ENCODE results near the gene RHD.
"Not testable (repeated sequence)": the region's sequence is repeated elsewhere in the genome, so short reads cannot be mapped to it uniquely, and the experiment has no call there.

Gene RHD

DNA sequence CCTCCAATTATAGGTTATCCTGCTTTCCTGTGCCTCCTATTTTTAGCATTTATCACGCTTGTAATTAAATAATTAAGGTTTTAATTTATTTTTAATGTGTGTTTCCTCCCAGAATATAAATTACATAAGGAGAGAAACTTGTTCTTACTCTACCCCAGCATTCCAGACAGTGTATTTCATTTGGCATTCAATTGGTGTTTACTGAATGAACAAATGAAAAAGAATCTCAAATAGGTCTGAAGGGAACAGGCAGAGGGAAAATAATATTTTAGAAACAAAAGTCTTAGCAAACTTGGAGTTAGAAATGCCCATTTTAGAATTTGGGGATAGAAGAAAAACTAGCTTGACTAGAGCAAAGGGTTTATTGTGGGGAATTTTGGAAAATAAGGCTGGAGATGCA, 15.1 kb upstream of the RHD start:
- no peak for DNase-seq (ENCODE audit: low read depth)

DNA sequence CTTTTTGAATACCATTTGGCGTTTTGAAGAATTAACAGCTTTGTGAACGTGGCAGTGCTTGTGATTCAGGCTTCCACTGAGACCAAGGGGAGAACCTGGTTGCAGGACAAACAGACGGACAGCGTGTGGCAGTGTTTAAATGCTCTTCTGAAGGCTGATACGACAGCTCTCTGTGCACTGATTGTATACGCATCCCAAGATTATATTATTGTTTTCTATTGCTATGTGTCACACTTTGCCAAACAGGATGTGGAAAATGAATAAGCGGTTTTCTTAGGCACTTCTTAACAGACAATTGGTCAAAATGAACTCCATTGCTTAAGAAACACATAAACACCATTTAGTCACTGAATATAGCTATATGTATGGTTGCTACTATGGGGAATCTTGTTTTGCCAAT, 12.5 kb upstream of the RHD start:
- not testable (repeated sequence) for DNase-seq (ENCODE audit: low read depth)

DNA sequence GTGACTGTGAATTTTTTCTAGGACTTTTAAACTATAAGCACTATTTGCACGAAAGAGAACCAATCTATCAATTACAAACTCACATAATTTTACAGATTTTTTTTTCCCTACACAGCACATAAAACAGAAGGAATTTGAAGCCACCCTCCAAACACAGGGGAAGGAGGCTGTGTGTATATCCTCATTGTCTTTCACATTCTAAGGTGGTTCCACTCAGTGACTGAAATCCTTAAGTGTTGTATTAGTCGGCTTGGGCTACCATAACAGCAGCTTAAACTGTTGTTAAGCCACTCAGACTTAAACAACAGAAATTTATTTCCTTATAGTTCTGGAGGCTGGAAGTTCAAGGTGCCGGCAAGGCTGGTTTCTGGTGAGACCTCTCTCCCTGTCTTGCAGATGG, 12.0 kb upstream of the RHD start:
- not testable (repeated sequence) for DNase-seq (ENCODE audit: low read depth)

DNA sequence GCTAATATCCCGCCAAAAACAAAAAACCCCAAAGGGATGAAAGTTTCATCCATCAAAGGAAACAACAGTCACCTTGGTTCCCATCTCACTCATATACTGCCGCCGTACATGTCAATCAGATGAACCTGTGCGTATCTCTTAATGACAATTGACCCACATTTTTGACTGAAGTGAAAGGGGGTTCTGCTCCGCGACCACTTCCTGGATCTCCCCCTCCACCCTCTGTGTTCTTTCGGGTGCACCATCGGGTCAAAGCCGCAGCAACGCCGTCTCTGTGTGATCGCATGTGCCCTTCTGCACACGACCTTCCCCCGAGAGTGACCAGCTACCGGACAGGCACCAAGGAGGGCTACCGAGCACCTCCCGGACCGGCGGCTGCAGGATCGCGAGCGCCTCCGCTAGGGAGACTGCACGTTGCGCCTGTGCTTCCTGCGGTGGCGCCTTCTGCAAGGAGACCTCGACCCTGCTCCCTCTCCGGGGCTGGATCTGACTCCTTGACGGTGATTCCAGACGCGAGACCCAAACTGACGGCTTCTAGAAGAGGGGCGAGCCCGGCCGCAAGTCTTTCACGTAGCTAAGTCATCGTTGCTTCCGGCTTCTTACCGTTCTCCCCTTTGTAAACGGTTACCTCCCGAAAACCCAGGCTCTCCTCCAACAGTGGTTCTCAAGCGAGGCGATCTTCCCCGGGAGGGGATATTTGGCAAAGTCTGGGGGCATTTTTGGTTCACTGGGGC, 5.6 kb upstream of the RHD start:
- DNase-seq (ENCODE audit: low read depth), result not testable (repeated sequence)

DNA sequence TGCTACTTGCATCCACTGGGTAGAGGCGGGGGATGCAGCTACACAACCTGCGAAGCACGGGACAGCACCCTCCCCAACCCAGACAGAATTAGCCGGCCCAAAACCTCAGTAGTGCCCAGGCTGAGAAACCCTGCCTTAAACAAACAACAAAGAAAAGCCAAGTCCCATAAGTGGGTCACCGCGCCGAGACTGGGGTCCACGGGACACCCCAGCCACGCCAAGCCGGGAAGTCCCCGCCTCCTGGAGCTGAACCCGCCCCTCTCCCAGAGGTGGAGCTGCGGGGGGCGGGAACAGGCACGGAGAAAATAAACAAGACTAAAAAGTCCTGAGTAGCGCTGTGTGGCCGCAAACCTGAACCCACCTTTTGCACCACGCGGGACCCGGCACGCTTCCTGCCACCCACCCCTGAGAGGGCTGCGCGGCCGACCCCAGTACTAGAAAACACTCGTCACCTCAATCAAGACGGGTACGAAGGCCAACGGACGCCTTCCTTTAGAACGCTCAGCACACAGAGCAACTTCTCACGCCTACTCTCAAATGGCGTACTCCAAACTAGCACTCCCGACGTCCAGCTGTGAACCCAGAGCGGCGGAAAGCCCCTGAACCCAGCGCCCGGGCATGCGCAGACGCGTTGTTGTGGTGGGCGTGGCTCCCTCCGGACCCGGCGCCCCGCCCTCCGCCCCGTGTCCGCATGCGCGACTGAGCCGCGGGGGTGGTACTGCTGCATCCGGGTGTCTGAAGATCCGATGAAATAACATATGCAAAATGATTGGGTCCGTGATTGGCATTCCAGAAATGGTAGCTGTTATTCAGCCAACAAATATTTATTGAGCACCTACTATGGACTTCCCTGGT, 4.8 kb upstream of the RHD start:
- peak; percentile 90 for DNase-seq (ENCODE audit: low read depth)

DNA sequence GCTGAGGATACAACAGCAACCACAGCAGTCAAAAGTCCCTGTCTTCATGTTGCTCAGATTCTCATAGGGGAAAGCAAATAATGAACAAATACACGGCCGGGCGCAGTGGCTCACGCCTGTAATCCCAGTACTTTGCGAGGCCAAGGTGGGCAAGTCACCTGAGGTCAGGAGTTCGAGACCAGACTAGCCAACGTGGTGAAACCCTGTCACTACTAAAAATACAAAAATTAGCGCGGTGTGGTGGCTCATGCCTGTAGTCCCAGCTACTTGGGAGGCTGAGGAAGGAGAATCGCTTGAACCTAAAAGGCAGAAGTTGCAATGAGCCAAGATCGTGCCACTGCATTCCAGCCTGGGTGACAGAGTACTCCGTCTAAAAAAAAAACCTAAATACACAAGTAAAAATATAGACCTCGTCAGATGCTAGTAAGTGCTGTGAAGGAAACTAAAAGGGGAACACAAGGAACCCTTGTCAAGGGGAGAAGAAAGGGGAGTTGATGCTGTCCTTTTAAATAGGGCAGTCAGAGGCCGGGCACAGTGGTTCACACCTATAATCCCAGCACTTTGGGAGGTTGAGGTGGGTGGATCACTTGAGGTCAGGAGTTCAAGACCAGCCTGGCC, 4.1 kb upstream of the RHD start:
- not testable (repeated sequence) for DNase-seq (ENCODE audit: low read depth)

DNA sequence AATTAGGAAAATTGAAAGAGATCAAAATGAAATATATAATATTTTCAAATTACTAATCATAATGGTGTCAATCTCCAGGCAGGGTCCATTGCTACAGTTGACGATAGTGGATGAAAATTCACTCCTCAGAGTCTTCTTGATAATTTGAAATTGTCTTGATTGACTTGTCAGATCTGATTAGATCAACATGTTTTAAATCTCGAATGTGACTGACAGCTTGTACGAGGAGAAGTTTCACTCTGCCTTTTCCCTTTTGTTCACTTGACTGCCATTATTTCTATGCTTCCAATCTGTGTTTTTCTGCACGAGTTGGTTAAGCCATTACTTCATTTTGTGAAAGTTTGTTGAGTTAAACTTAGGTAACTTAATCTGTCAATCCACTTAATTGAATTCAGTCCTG, 3.3 kb downstream of the RHD start:
- not testable (repeated sequence) for DNase-seq (ENCODE audit: low read depth)

DNA sequence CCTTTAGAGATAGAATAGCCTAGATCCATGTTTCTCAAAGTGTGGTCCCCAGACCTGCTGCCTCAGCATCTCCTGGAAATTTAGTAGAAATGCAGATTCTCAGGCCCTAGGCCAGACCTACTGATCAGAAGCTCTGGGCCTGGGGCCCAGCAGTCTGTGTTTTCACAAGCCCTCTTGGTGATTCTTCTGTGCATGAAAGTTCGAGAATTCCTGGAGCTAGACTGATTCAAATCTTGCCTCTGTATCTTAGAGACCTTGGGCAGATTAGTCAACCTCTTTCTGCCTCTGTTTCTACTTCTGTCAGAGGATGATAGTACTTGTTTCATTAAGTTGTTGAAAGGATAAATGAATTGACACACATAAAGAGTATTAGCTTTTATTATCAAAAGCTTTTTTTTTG, 5.0 kb downstream of the RHD start:
- DNase-seq (ENCODE audit: low read depth), result not testable (repeated sequence)

- DNase-seq (ENCODE audit: low read depth), result not testable (repeated sequence)
Observed at GRCh38 chr1:25278358-25278757, 6.0 kb downstream of the RHD start.

GRCh38 chr1:25278790-25279189, 6.5 kb downstream of the RHD start:
- not testable (repeated sequence) for DNase-seq (ENCODE audit: low read depth)

GRCh38 chr1:25279693-25280111, 7.4 kb downstream of the RHD start:
- DNase-seq (ENCODE audit: low read depth), result not testable (repeated sequence)

DNA sequence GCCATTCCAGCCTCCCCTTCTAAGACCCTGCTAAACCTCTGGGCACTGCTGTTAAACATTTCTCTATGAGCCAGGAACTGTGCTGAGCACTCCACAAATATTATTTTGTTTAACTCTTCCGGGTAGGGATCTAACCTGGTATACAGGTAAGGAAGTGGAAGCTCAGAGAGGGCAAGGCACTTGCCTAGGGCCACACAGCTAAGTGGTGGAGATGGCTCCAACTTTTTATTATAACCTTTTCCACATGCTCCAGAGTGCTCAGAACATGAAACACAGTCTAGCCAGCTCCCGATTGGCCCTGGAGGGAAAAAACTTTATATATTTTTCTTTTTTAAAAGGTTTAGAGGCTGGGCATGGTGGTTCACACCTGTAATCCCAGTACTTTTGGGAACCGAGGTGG, 13.6 kb downstream of the RHD start:
- DNase-seq (ENCODE audit: low read depth), result not testable (repeated sequence)

DNA sequence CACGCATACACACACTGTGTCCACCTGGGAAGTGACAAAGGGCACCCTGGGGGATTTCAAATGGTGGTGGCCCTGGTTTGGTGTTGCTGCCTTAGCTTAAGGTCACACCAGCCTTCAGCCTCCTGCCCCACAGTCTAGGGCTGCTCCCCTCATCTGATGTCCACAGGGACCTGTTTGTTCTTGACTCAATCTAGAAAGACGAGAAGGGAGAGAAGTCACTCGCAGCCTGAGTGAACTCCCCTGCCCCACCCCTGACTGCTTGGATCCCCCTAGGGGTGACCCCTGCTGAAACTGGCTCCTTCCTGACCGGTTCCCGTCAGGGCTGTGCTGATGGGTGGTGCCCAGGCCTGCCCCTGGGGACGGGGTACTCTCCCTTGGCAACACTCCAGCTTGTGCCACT, 14.9 kb downstream of the RHD start:
- DNase-seq (ENCODE audit: low read depth), result not testable (repeated sequence)

- not testable (repeated sequence) for DNase-seq (ENCODE audit: low read depth)
Observed at GRCh38 chr1:25288573-25289101, 16.3 kb downstream of the RHD start.

DNA sequence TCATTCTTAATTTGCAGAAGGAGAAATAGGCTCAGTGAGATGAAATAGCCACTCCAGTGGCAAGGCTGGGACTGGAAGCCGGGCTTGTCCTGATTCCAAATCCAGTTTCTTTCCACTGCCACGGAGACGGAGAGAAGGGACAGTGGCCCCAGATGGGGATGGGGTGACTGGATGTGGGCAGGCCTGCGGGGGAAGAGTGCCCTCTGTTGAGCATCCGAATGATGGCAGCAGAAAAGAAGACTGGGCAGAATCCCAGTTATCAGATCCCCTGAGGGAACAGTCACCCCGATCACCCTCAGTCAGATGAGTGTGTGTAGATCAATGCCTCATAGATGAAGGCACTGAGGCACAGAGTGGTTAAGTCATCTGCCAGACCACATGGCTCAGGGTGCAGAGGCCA, 17.7 kb downstream of the RHD start:
- not testable (repeated sequence) for DNase-seq (ENCODE audit: low read depth)

GRCh38 chr1:25293426-25293825, 21.1 kb downstream of the RHD start:
- not testable (repeated sequence) for DNase-seq (ENCODE audit: low read depth)

GRCh38 chr1:25294889-25295826, 22.8 kb downstream of the RHD start:
- not testable (repeated sequence) for DNase-seq (ENCODE audit: low read depth)

GRCh38 chr1:25296501-25296900, 24.2 kb downstream of the RHD start:
- DNase-seq (ENCODE audit: low read depth), result not testable (repeated sequence)

DNA sequence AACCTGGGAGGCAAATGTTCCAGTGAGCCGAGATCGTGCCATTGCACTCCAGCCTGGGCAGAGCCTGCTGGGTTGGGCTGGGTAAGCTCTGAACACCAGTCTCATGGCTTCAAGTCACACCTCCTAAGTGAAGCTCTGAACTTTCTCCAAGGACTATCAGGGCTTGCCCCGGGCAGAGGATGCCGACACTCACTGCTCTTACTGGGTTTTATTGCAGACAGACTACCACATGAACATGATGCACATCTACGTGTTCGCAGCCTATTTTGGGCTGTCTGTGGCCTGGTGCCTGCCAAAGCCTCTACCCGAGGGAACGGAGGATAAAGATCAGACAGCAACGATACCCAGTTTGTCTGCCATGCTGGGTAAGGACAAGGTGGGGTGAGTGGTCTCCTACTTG, 28.4 kb downstream of the RHD start:
- not testable (repeated sequence) for DNase-seq (ENCODE audit: low read depth)

GRCh38 chr1:25302330-25302729, 30.0 kb downstream of the RHD start:
- not testable (repeated sequence) for DNase-seq (ENCODE audit: low read depth)

DNA sequence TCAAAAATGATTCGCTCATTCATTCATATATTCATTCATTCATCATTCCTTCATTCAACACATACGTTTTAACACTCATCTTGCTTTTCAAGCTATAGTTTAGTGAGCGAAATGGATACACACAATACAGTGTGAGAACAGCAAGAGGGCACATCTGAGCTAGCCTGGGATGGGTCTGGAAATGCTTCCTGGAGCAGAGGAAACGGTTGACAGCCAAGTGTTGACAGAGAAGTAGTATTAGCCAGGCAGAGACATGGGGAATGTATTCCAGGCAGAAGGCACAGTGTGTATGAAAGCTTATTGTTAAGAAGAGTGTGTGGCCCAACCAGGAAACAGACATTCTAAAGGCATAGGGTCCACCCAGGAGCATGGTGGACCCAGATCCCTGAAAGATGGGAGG, 32.6 kb downstream of the RHD start:
- not testable (repeated sequence) for DNase-seq (ENCODE audit: low read depth)
